ELF-1 (cell line): ENCODE results near the gene CDH13.
"Not testable (repeated sequence)": the region's sequence is repeated elsewhere in the genome, so short reads cannot be mapped to it uniquely, and the experiment has no call there.

Experiments used
- DNase-seq: peaks from one replicate; pipeline ENCODE4 v3.0.0-alpha.2; 2016; ENCODE audit warnings: low read depth, low spot score

CDH13 gene

GRCh38 chr16:82882982-82883835 lies 256.4 kb downstream of the CDH13 start:
- DNase-seq: no peak

- DNase-seq: no peak
Measured at GRCh38 chr16:82884320-82884898, 257.6 kb downstream of the CDH13 start.

GRCh38 chr16:82886146-82886545 lies 259.4 kb downstream of the CDH13 start:
- DNase-seq: no peak

DNA sequence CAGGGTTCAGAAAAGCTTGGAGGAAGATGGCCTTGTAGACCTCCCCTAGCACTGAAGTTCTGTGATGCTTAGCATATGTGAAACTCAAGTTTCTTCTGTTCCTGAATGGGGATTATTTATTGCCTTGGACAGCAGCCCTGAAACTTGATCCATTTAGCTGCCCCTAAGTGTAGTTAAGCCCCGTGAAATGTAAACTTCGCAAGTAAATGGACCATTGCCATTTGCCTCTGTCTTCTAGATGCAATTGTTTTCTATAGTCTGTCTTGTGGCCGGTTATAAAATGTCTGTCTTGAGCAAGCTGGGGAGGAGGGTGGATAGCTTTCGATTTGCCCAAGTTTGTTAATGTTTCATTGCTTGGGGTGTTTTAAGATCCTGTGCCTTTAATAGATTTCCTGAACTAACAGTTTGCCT lies 261.8 kb downstream of the CDH13 start:
- DNase-seq: no peak

GRCh38 chr16:82891424-82891823 lies 264.7 kb downstream of the CDH13 start:
- DNase-seq: no peak

- DNase-seq: no peak
Measured at GRCh38 chr16:82891918-82892317, 265.1 kb downstream of the CDH13 start.

- DNase-seq: no peak
Measured at GRCh38 chr16:82892324-82892723, 265.6 kb downstream of the CDH13 start.

GRCh38 chr16:82895843-82896242 lies 269.1 kb downstream of the CDH13 start:
- DNase-seq: no peak

- no peak for DNase-seq
Measured at GRCh38 chr16:82899006-82899405, 272.2 kb downstream of the CDH13 start.

- DNase-seq: no peak
Measured at GRCh38 chr16:82899731-82900450, 273.1 kb downstream of the CDH13 start.

DNA sequence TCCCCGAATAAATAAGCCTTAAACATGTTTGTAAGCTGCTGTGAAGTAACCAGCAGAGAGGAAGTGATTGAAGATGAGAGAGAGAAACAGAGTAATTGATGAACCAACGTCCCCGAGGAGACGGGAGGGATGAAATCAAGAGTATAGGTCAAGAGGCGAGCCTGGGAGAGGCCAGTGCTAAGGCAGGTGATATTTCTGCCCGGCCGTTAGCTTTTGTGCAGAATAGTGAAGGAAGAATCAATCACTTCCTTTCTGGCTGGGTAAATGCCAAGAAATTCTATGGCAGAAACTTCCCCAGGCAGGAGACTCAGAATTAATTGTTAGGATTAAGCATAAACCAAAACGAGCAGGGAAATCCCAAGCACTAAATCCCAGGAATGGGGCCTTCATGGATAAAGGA lies 273.8 kb downstream of the CDH13 start:
- no peak for DNase-seq

- no peak for DNase-seq
Measured at GRCh38 chr16:82911925-82912324, 285.2 kb downstream of the CDH13 start.

DNA sequence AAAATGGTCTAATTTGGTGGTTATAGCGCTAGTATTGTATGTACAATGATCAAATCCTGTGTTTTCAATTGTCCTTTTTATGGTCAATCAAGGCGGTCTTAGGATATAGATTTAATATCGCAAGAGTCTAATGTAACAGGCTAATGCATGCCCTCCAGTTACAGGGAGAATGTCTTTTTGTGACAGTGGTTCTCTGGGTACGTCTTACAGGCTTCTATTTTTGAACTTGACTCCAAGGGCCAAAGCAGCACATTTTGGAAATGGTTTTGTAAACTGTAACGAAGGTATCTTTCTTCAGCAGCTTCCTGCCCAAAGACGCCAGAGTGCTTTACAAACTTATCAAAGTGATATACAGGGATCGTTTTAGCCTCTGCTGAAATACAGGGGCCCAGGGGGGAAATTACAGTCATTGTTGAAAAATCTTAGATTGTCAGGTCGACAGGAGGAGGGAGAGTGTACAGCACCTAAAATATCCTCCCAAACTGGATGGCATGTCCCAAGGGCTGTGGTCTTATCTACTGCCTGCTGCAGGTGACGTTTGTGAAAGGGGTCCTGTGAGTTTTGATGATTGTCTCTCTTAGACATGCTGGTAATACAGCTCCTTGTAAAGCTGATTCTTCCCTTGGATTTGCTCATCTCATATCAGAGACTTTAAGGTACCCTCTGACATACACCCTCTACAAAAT lies 288.5 kb downstream of the CDH13 start:
- no peak for DNase-seq

- DNase-seq: no peak
Measured at GRCh38 chr16:82917886-82918595, 291.3 kb downstream of the CDH13 start.

DNA sequence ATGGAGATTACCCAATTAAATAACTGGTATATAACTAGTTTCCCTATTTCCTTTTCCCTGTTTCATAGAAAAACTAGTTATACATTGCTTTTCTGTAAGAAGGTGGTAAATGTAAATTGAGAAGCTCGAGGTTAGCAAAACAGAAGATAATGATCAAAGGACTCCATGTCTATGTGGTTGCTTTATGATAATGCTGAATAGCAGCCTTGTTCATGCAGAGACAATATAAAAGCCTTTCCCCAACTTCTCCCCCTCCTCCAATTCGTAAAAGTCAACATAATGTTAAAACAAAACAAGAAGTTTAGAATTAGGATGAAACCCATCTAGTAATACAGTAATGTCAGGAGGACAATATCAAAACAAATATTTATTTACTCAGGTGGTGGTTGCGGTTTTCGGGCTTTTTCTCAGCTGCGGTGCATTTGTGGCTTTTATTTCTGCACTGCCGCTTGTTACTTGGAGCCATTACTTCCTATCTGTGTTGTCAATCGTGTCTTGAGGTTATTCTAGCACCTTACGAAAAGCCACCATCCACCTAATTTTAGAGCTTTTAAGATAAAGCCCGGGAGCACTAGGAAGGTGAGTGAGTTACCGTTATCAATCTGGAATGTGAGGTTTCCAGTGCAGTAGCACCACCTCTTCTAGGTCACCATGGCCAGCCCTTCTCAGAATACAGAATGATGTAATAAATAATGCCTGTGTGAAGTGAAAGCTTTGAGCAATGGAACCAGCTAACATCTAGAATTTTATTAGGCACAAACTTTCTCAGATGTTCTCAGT lies 297.5 kb downstream of the CDH13 start:
- DNase-seq: no peak

DNA sequence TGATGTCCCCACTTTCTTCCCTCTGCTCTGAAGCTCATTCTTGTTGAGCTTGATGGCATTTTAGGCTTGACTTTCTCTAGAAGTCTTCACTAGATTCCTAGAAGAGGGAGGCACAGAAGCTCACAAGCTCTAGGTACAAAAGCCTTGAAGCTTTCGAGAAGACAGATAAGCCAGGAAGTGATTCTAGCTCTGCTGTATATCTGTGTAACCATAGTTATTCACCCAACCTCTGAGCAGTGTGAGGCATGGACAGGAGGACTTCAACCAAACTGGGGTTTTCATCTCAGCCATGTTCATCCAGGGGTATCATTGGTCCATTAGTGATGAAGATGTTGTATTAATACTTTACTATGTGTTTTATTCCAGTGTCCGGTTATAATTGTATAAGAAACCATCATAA lies 299.7 kb downstream of the CDH13 start:
- no peak for DNase-seq

DNA sequence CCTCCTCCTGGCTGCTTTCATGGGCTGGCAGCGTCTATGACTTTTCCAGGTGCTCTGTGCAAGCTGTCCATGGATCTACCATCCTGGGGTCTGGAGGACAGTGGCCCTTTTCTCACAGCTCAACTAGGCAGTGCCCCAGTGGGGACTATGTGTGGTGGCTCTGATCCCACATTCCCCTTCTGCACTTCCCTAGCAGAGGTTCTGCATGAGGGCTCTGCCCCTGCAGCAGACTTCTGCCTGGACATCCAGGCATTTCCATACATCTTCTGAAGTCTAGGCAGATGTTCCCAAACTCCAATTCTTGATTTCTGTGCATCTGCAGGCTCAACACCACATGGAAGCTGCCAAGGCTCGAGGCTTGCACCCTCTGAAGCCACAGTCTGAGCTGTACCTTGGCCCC lies 307.2 kb downstream of the CDH13 start:
- not testable (repeated sequence) for DNase-seq

DNA sequence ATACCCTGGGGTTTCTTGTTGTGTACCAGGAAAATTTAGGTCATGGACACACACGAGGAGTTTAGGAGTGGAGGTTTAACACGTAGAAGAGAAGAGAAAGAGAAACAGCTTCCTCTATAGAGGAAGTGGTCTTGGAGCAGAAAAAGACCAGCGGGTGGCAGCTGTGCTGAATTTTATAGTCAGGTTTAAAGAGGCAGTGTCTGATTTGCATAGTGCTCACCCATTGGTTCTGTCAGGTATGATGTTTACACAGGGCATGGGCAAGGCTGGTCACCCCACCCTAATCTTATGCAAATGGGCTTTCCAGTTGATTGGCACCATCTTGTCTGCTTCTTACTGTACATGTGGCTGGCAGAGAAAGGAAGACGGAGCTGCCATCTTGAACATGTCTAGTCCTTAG lies 309.0 kb downstream of the CDH13 start:
- DNase-seq: no peak

DNA sequence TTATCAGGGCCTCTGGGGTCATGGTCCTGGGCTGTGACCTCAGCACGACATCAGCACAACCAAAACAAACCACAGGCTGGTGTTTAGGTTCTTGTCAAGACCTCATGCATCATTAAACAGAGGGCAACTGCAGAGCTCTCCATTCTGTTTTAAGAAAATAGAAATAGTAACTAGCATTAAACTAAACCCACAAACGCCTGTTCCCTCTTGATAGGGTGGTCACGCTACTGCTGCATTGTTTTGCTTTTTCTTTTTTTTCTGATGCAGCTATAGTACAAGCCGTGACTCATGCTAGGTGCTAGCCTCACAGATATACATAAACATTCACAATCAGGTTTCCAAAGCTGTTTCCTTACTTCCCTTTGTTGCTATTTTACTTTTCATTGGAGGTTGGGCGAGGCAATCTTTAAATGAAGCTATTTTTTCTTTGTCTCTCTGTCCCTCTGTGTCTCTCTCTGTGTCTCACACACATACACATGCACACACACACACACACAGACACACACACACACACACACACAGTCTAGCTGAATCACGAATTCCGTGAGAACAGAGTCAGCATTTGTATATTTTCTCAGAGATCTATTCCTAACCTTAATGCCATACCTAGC lies 310.3 kb downstream of the CDH13 start:
- no peak for DNase-seq

- DNase-seq: no peak
Measured at GRCh38 chr16:82937926-82938520, 311.3 kb downstream of the CDH13 start.
